ENCODE data around the gene CHST12. TPM values are rescaled to one million over a fixed set of nuclear protein-coding genes. Genes with fewer than 3 reads are reported as not detected.

Gene CHST12
- total and polyA plus RNA-seq, 2 experiments from 2014 or later, result 7.2 to 21.5 TPM

DNA sequence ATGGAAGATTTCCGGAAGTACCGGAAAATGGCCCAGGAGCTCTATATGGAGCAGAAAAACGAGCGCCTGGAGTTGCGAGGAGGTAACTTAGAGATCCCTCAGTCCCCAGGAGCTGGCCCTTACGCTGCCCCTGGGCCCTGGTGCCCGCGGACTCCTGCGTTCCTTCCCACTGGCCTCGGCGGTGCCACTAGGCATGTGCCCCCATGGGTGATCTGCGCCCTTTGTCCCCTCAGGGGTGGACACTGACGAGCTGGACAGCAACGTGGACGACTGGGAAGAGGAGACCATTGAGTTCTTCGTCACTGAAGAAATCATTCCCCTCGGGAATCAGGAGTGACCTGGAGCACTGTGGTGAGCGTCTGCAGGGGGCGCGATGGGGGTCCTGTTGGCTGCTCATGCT is 24.2 kb upstream of the CHST12 start:
- Histone ChIP-seq H3K4me3 (no peak overlapping the region), H3K4me1 (ENCODE audit: insufficient read depth) (no peaks in the 10 kb centered on the region), H2AFZ (no peak overlapping the region), H3K27ac (no peak overlapping the region), H3K4me2 (no peak overlapping the region), H4K20me1 (ENCODE audit: insufficient read depth, poor library complexity, severe bottlenecking) (peaks cover 13% of the 10 kb centered on the region), H3K9me3 (ENCODE audit: low read depth) (no peaks in the 10 kb centered on the region), H3K27me3 (no peaks in the 10 kb centered on the region), H3K9me2 (replicated peaks; ENCODE audit: insufficient read depth) (no peaks in the 10 kb centered on the region), H3K79me2 (peaks cover 7% of the 10 kb centered on the region), H3K36me3 (replicated peaks; ENCODE audit: insufficient read depth, low read depth) (no peaks in the 10 kb centered on the region)
- TF ChIP-seq EZH2 (IDR thresholded peaks at IDR 0.05; ENCODE audit: borderline replicate concordance) (no peak), EZH2phosphoT487 (IDR thresholded peaks at IDR 0.05; ENCODE audit: low read depth, severe bottlenecking, unreplicated experiment) (no peak)
- TF ChIP-seq, protein P1, sequence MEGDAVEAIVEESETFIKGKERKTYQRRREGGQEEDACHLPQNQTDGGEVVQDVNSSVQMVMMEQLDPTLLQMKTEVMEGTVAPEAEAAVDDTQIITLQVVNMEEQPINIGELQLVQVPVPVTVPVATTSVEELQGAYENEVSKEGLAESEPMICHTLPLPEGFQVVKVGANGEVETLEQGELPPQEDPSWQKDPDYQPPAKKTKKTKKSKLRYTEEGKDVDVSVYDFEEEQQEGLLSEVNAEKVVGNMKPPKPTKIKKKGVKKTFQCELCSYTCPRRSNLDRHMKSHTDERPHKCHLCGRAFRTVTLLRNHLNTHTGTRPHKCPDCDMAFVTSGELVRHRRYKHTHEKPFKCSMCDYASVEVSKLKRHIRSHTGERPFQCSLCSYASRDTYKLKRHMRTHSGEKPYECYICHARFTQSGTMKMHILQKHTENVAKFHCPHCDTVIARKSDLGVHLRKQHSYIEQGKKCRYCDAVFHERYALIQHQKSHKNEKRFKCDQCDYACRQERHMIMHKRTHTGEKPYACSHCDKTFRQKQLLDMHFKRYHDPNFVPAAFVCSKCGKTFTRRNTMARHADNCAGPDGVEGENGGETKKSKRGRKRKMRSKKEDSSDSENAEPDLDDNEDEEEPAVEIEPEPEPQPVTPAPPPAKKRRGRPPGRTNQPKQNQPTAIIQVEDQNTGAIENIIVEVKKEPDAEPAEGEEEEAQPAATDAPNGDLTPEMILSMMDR (IDR thresholded peaks at IDR 0.05; ENCODE audit: poor library complexity), result no peak
- DNase-seq (ENCODE audit: low spot score), result no peak
- WGBS (ENCODE audit: low lambda C conversion rate, missing lambda C conversion rate), result 94% methylated on average over 20 of the region's 20 CpGs

DNA sequence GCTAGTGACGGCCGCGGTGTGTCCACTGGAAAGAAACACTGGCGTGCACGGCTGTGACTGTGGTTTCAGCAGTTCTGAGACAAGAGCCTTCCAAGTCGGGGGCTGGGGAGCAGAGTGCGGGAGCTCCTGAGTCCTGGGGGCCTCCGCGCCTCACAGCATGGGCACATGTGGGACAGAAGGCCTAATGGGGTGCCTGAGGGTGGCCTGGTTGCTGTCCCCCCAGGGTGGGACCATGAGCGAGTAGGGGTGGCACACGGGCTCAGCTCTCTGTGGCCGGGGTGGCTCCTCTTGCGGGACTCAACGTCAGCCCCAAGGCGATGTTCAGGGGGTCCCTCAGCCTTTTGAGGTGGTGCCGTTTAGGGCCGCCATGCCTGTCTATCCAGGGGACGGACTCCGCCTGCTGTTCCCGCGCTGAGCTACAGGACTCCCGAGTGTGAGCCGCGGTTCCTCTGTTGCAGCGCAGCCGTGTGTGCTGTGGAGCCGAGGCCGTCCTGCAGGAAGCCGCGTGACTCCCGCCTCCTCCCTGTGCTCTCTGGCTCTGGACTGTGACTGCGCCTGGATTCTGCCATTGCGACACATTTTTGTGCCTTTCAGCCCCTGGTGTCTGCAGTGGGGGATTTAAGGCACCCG is 23.5 kb upstream of the CHST12 start:
- Histone ChIP-seq H3K9me2 (replicated peaks; ENCODE audit: insufficient read depth) (no peaks in the 10 kb centered on the region), H3K27ac (no peak overlapping the region), H3K9me3 (ENCODE audit: low read depth) (no peaks in the 10 kb centered on the region), H3K36me3 (replicated peaks; ENCODE audit: insufficient read depth, low read depth) (no peaks in the 10 kb centered on the region), H4K20me1 (ENCODE audit: insufficient read depth, poor library complexity, severe bottlenecking) (peaks cover 13% of the 10 kb centered on the region), H2AFZ (no peak overlapping the region), H3K4me1 (ENCODE audit: insufficient read depth) (no peaks in the 10 kb centered on the region), H3K4me3 (no peak overlapping the region), H3K79me2 (peaks cover 6% of the 10 kb centered on the region), H3K27me3 (no peaks in the 10 kb centered on the region), H3K4me2 (no peak overlapping the region)
- no peak for TF ChIP-seq EZH2 (IDR thresholded peaks at IDR 0.05; ENCODE audit: borderline replicate concordance)
- TF ChIP-seq, protein P1 (IDR thresholded peaks at IDR 0.05; ENCODE audit: poor library complexity), result no peak
- TF ChIP-seq EZH2phosphoT487 (IDR thresholded peaks at IDR 0.05; ENCODE audit: low read depth, severe bottlenecking, unreplicated experiment), result no peak
- 95% methylated on average over 34 of the region's 34 CpGs for WGBS (ENCODE audit: low lambda C conversion rate, missing lambda C conversion rate)
- no peak for DNase-seq (ENCODE audit: low spot score)

DNA sequence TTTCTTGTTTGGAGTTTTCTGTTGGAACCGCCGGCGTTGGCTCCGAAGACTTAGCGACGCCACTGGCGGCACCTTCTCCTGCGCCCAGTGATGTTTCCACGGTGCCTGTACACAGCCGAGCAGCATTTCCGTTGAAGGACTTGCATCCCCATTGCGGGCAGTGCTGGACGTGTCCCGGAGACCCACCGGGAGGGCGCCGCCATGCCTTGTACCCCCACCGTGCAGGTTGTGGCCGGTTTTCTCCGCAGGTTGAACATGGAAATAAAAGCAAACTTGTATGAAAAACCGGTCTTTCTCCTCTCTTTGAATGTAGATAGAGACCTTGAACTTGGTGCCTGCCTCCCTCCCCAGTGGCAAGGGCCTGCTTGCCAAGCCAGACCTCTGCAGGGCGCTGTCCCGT is 22.9 kb upstream of the CHST12 start:
- H3K36me3 ChIP-seq (replicated peaks; ENCODE audit: insufficient read depth, low read depth), result no peaks in the 10 kb centered on the region
- TF ChIP-seq, protein P1 (IDR thresholded peaks at IDR 0.05; ENCODE audit: poor library complexity), result no peak
- H3K4me3 ChIP-seq, result no peak overlapping the region
- peaks cover 13% of the 10 kb centered on the region for H4K20me1 ChIP-seq (ENCODE audit: insufficient read depth, poor library complexity, severe bottlenecking)
- no peaks in the 10 kb centered on the region for H3K9me3 ChIP-seq (ENCODE audit: low read depth)
- no peaks in the 10 kb centered on the region for H3K27me3 ChIP-seq
- no peaks in the 10 kb centered on the region for H3K4me1 ChIP-seq (ENCODE audit: insufficient read depth)
- no peak overlapping the region for H3K27ac ChIP-seq
- DNase-seq (ENCODE audit: low spot score), result no peak
- no peaks in the 10 kb centered on the region for H3K9me2 ChIP-seq (replicated peaks; ENCODE audit: insufficient read depth)
- peaks cover 5% of the 10 kb centered on the region for H3K79me2 ChIP-seq
- WGBS (ENCODE audit: low lambda C conversion rate, missing lambda C conversion rate), result 96% methylated on average over 23 of the region's 23 CpGs
- no peak overlapping the region for H2AFZ ChIP-seq
- no peak overlapping the region for H3K4me2 ChIP-seq

DNA sequence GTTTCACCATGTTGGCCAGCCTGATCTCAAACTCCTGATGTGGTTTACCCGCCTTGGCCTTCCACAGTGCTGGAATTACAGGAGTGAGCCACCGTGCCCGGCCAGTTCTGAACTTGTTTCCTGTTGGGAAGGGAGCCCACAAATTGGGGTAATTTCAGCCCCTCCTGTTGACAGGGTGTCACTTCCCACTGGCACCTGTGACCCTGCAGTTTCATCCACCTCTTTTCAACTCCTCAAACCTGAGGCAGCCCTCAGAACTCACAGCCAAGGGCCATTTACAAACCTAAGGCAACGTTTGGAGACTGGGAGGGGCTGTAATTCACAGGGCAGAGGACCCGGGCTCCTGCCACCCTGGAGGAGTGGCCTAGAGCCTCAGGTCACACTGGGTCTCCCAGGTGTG is 22.2 kb upstream of the CHST12 start:
- H3K27me3 ChIP-seq, result no peaks in the 10 kb centered on the region
- 66% methylated on average over 5 of the region's 5 CpGs for WGBS (ENCODE audit: low lambda C conversion rate, missing lambda C conversion rate)
- H3K9me3 ChIP-seq (ENCODE audit: low read depth), result no peaks in the 10 kb centered on the region
- no peak overlapping the region for H3K4me2 ChIP-seq
- no peaks in the 10 kb centered on the region for H3K4me1 ChIP-seq (ENCODE audit: insufficient read depth)
- DNase-seq (ENCODE audit: low spot score), result no peak
- no peak overlapping the region for H3K27ac ChIP-seq
- H2AFZ ChIP-seq, result no peak overlapping the region
- peaks cover 13% of the 10 kb centered on the region for H4K20me1 ChIP-seq (ENCODE audit: insufficient read depth, poor library complexity, severe bottlenecking)
- no peak overlapping the region for H3K4me3 ChIP-seq
- H3K9me2 ChIP-seq (replicated peaks; ENCODE audit: insufficient read depth), result no peaks in the 10 kb centered on the region
- TF ChIP-seq EZH2 (IDR thresholded peaks at IDR 0.05; ENCODE audit: borderline replicate concordance) (no peak), EZH2phosphoT487 (IDR thresholded peaks at IDR 0.05; ENCODE audit: low read depth, severe bottlenecking, unreplicated experiment) (no peak)
- TF ChIP-seq, protein P1 (IDR thresholded peaks at IDR 0.05; ENCODE audit: poor library complexity), result no peak
- H3K36me3 ChIP-seq (replicated peaks; ENCODE audit: insufficient read depth, low read depth), result no peaks in the 10 kb centered on the region
- peaks cover 2% of the 10 kb centered on the region for H3K79me2 ChIP-seq

All from hepatocyte (in vitro differentiated cells).